HG02840 (cell line): ENCODE data around the gene TRAF6.

Experiments
- ATAC-seq: cut with Tn5 transposase; IDR thresholded peaks from one replicate; pipeline ENCODE4 v1.9.1; 2021; ENCODE audit warnings: mild to moderate bottlenecking, moderate library complexity, moderate number of reproducible peaks; ENCODE audit not compliant: unreplicated experiment, low FRiP score

The TRAF6 gene

DNA sequence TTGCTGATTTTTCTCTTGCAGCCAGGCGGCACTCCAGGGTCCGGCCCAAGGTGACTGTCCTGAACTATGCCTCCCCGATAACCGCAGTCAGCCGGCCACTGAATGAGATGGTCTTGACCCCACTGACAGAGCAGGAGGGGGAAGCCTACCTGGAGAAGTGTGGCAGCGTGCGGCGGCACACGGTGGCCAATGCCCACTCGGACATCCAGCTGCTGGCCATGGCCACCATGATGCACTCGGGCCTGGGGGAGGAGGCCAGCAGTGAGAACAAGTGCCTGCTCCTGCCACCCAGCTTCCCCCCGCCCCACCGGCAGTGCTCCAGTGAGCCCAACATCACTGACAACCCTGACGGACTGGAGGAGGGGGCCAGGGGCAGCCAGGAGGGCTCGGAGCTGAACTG, 47.8 kb downstream of the TRAF6 start:
- ATAC-seq = no peak

DNA sequence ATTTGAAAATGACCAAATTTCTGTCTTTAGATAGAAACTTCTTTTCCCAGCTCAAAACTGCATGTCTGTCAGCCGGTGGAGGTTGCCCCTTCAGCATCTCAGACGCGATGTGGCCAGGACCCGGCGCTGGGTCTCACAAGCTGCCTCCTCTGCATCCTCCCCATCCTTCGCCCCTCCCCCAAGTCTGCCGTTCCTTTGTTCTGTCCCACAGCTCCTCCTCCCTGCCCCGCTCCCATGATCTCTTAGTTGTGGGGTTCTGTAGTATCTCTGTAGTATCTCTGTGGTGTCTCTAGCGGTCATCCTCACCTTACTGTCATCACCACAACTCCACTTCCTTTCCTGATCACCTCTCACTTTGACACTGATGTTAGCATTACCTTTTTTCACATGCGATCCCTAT, 49.9 kb downstream of the TRAF6 start:
- no peak for ATAC-seq

DNA sequence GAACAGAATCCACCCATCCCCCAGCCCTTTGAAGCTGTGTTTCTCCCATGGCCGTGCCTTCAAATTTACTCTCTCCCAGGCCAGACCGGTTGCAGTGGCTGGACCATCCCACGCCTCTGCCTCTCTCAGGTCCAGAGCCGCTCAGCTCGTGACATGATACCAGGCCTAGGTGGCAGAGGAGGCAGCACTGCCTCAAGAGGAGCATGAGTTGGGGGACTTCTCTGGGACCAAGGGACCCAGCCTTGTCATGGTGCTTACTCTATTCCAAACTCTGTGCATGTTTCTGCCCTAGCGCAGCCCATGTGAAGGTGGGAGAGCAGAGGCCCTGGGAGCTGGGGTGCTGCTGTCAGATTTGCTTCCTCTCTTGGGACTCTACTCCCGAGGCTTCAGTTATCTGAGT, 51.0 kb downstream of the TRAF6 start:
- ATAC-seq = no peak

DNA sequence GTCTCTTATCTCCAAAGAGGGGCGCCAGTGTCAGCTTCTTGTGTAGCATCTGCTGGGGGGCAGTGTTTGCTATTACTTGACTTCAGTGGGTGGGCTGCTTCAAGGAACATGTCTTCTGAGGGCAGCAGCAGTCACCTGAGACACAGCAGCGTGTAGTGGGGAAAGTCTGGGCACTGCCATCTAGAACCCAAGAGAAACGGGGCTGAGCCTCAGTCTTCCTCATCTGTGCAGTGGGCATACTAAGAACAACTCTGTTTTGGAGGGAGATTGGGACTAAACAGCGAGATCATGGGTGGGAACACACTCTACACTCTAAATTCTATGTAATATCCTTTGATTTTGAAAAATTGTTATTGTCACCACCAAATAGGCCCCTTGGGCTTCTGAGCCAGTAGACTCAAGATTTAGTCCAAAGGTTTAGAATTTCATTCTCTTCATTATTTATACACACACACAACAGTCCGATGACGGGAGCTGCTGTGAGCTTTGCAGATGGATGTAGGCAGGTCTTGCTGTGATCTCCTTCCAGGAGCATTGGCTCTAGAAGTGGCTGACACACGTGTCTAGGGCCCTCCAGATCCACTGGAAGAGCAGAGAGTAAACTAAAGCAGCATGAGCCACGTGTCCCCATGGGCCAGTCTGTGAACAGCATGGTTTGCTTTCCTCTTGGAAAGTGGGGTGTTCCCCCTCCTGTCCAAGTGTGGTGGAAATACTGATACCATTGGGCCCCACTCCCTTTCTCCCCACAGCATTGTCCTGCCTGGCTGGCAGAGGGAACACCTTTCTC, 51.8 kb downstream of the TRAF6 start:
- no peak for ATAC-seq

DNA sequence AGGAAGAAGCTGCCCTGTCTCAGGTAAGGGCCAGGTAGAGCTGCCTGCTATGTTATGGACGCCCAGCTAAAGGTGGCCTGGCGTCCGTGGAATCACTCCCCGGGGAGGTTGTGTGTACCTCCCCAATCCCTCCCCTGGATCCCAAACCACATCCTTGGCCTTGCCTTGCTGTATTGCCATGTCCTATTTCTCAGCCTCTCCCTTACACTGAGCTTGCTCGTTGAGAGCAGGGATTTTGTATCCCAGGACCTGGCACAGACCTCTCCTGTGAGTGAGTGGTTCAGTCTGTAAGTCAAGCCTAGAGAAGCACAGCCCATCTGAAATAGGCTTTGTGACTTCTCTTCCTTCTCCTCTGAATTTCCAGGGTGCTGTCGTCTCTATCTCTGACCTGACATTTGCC, 53.9 kb downstream of the TRAF6 start:
- ATAC-seq = no peak

DNA sequence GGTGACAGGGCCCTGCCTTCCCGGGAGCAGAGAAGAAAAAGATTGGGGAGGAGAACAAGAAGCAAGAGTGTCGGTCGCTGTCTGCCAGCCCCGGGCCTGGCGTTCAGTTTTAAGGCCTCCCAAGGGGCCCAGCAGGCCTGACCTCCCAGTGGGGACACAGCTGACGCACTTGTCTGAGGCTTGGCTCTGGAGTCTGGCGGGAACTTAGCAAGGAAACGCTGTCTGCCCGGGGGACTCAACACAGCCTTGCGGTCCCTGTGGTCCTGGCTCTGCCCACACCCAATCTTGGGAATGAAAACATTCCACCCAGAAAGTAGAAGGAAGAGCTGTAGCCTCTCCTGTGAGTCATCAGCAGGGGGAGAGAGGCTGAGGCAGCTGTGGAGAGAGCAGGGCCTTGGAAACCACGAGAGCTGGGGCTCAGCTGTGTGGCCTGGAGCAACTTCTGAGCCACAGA, 54.4 kb downstream of the TRAF6 start:
- no peak for ATAC-seq

DNA sequence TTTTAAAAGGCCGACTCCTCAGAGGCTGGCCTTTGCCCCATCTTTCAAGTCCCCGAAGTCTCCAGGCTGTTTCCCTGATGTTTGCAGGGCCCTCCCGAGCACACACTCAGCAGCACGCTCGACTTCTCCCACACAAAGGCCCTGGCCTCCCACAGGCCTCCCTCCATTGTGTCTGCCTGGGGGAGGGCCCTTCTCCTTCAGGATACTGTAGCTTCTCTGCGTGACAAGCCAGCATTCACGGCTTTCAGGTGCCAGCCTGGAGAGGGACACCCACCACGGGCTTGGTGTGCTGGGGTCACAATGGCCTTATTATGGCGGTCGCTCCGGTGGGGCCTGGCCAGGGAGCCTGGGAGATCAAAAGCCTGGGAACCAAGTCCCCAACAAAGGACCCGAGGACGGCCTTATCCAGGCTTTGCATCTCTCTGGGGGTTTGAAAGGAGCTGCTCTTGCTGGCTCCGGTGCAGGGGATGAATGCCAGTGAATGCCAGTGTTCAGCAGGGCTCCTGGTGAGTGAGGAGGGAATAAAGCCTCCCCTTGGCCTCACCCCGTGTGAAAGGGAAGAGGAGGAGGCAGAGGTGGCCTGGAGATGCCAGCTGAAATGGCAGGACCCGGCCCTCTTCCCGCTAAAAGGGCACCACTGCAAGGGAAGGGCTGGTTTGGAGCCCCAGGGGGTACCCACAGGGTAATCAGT, 55.0 kb downstream of the TRAF6 start:
- ATAC-seq = no peak

DNA sequence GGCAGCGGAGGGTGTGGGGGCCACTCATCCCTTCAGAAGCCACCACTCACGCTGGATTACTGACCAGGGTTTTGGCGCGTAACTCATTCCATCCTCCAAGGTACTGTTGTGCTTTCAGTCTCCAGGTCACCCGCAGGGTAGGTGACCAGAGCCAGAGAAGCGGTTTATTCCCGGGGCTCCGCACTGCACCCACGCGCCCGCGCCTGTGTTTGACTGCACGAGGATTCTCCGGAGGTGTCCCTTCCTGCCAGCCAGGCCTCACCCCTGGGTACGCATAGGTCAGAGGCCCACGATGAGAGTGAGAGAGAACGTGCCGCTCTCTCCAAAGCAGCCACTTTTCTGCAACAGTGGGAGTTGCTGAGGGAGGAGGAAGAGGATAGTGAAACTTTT, 55.5 kb downstream of the TRAF6 start:
- no peak for ATAC-seq

DNA sequence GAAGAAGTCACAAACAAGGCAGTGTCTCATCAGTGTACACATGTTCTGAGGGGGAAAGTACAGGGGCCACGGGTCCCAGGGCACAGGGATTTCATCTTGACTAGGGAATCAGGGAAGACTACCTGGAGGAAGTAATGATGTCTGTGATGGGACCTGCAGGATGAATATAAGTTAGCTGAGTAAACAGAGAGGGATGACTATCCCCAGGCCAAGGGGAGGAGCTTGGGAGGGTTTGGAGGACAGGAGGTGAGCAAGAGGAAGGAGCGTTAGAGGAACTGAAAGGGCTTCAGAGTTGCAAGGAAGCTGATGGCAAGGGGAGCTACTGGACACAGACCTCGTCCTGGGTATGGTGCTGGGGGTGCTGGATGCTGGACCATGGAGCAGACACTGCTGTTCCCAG, 56.4 kb downstream of the TRAF6 start:
- no peak for ATAC-seq

DNA sequence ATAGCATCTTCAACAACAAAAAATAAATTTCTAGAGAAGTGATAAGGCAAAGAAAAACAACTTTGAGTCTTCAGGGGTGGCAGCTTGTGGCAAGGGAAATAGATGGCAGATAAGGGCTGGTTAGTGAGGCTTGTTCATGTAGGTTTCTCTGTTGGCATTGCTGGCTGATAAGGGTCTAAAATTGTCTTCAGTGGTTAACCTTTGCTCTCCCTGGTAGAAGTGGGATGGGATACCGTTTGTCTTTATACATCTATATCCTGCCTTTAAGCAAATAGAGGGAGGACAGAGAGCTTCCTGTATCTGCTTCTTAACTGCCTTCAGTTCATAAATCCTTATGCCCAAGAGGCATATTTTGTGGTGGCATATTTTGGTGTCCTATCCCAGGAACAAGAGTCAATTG, 57.1 kb downstream of the TRAF6 start:
- ATAC-seq = no peak

DNA sequence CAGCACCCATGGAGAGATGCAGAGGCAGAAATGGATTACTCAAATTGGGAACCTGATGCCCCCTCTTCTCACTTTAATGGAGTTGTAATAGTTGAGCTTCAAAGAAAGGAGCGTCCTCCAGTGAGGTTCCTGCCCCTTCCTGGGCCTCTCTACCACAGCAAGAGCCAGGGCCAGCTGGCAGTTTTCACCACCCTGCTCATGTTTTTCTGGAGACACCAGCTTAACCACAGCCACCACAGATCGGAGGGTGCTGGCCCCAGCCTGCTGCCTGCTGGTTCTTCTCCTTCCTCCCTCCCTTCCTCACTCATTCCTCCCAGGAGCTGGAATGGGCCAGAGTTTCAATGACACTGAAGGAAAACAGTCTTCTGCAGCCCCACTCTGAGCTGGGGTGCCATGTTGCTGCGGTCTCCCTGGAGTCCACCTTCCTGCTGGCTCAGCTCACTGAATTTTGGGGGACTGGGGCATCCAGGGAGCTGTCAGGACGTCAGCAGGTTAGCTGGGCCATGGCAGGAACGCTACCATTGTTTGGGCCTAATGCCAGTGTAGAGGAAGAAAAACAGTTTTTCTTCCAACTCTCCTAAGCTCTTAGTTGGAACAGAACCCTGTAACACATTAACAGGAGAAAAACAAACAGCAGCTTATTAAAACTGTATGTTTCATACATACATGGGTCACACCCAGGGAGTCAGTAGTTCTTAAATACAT, 57.7 kb downstream of the TRAF6 start:
- no peak for ATAC-seq

DNA sequence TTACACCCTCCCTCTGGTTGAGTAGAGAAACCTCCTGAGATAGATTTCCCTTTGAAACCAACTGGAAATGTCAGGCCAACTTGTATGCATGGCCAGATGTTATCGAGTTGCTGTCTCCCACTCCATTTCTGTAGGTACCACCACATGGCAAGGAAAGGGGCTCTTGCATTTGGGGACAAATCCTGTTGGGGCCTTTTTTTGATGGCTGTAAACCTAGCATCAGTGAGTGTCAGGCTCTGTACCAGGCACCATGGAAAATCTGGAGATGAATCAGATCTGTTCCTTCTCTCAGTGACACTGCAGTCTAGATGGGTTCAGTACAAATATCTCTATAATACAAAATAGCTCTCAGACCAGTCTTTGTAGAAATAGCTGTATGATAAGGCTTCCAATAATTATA, 58.4 kb downstream of the TRAF6 start:
- ATAC-seq = no peak

DNA sequence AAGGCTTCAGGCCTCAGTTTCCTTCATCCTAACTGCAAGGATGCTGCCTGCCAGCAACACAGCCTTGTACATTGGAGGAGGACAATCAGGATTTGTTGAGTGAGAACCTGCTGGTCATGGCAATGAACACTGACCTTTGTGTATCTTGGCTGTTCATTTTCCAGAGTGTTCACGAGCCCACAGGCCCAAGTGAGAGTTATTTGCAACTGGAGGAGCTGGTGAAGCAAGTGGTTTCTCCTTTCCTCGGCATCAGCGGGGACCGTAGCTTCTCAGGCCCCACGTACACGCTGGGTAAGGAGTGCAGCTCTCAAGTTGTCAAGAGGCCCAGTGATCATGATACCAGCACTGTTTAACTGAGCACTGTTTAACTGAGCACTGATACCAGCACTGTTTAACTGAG, 59.0 kb downstream of the TRAF6 start:
- ATAC-seq = no peak

DNA sequence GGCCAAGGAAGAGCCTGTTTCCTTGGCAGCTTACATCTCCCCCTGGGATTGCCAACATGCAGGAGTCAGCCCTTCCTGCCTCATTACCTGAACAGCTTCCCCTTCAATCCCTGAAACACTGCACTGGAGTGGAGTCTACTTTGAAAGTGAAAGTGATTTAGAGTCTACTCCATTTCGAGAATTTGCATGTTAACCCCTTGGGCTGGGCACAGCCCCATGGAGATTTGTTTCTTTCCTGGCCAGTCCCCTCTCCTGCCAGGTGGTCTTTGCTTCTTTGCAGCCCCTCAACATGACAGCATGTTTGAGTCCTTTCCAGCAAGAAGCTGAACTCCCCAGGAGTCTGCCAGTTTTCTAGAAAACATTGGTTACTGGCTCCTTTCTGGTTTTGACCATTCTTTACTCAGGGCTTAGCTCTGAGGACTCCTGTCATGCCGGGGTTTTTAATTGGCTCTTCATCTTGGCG, 59.9 kb downstream of the TRAF6 start:
- no peak for ATAC-seq

DNA sequence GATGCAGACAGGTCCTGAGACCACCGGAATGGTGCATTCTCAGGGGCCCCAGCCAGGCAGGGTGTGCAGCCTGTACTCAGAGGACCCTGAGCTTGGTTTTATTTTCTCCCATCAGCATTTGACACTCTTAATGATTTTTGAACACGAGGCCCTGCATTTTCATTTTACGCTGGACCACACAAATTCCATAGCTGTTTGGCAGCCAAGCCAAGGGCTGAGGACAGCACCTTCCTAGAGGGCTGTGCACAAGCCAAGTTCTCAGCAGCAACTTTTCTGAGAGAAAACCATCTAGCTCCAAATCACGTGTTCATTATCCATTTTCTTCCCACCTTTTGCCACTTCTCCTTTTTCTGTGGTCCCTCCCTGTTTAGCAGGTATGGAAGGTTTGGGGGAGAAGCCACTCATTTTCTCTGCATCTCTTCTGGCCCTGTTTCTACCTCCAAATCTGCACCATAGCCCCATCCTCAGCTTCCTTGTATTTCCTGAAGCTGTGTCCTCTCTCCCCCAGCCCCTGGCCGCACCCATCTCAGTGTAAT, 60.4 kb downstream of the TRAF6 start:
- no peak for ATAC-seq

DNA sequence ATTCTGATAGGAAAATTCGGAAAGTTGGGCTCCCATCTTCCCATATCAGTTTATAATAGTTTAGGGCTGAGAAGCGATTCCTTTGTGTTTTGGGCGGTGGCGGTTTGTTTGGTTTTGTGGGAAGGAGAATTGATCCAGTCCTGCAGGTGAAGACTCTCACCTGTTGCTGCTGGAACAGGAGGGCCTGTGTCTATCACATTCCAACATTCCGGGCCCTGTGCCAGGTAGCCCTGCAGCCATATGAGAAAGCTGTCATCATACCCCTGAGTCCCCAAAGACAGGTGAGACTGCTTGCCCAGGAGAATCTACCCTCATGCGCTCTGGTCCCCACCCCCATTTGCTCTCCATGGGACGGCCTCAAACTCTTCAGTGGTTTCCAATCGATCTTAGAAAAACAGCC, 62.1 kb downstream of the TRAF6 start:
- no peak for ATAC-seq

DNA sequence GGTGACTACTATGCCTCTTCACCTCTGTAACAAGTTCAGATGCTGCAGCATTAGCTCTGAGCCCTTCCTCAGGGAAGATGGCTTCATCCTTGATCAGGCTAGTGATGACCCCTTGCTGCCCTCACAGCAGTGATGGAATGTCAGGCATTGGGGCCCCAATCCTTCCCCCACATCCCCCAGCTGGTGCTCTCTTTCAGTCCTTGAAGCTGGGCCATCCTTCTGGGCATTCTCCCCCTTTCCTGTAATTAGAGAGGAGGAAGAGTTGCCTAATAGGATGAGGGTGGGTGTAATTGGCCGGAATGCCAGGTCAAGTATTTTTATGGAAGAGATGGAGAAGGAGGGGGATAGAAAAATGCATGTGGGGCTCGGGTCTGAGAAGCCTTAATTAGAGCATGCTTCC, 62.6 kb downstream of the TRAF6 start:
- ATAC-seq = no peak

DNA sequence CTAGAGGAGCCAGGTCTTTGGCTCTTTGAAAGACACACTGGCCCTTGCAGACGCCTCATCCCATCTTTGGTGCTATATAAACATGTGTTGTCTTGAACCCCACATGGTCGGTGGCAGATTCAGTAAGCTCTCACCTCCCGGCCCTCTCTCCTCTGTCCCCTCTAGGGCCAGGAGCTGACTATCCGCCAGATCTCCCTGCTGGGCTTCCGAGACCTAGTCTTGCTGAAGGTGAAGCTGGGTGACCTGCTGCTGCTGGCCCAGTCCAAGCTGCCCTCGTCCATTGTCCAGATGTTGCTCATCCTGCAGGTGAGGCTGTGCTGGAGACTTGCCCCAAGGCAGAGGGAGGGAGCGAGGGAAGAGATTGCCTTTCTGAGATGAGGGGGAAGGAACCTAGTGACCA, 63.9 kb downstream of the TRAF6 start:
- ATAC-seq = no peak

DNA sequence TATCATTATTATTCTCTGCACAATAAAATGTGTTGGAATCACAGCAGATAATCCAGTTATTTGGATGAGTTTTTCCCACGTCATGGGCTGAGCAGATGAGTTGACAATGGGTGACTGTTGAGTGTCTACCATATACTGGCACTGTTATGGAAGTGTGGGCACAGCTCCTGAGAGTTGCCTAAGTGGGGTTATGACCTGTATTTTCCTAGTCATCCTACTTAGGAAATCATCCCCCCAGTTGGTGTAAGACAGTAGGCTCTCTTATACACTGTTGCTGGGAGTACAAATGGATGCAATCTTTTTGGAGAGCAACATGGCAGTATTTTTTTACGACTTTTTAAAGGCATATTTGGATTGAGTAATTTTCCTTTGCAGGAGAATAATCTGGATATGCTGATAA, 66.4 kb downstream of the TRAF6 start:
- no peak for ATAC-seq

DNA sequence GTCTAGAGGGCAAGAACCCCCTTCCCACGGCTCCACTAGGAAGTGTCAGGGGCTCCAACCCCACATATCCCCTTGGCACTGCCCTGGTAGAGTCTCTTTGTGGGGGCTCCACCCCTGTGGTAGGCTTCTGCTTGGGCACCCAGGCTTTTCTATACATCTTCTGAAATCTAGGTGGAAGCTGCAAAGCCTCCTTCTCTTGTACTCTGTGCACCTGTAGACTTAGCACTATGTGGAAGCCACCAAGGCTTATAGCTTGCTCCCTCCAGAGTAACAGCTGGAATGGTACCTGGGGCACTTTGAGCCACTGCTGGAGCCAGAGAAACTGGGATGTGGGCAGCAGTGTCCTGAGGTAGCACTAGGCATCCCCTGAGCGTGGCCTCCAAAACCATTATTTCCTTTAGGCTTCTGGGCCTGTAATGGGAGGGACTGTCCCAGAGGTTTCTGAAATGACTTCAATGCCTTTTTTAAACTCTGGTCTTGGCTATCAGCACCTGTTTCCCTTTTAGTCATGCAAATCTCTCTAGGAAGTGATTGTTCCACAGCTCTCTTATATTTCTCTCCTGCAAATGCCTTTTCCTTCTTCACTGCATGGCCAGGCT, 68.4 kb downstream of the TRAF6 start:
- ATAC-seq = peak; percentile 97

DNA sequence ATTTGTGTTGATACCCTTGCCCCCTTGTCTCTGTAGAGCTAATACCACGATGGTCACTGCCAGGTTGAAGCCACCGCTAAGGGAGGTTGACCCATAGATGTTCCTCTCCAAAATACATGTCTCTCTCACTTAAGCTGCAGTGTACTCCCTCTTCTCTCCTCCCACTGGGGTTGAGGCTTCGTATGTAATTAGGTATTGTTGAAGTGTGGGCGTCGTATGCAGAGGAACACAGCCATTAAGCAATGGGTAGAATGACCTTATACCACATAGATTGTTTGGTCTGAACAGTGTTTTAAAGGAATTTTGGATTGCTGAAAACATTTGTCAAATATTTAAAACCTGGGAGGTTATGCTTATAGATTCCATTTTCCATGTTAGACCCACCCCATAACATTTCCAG, 71.9 kb downstream of the TRAF6 start:
- ATAC-seq = no peak
